Stimulated activated CD4-positive, alpha-beta T cell treated with anti-CD3 and anti-CD28 coated beads, Interleukin-2, amount 100 ng/mL, for 48 hours (primary cell): Measurements from ENCODE around the gene IFI35.
A peak's percentile ranks its signal among the peaks of the same experiment; 100 is the strongest.
"Not testable (repeated sequence)": the region's sequence is repeated elsewhere in the genome, so short reads cannot be mapped to it uniquely, and the experiment has no call there.

Source experiments
- DNase-seq, 2 donors: peaks; one replicate each; pipeline ENCODE4 v3.0.0-alpha.2; 2020

The IFI35 gene

GRCh38 chr17:43006639-43007551 is at the start of gene IFI35:
Gene IFI35, plus strand, starts transcription at chr17:43006784. Its CDS starts 164 bp downstream, at chr17:43006948.
- DNase-seq, result peak; percentile 77 to 79

- DNase-seq, result peak; percentile 83 to 85
These were observed 42.2 kb upstream of the IFI35 start, which contains the start of gene AARSD1 for GRCh38 chr17:42964161-42964932. Gene AARSD1, minus strand, starts transcription at chr17:42964454. Its CDS starts 14 bp downstream, at chr17:42964440.

DNA sequence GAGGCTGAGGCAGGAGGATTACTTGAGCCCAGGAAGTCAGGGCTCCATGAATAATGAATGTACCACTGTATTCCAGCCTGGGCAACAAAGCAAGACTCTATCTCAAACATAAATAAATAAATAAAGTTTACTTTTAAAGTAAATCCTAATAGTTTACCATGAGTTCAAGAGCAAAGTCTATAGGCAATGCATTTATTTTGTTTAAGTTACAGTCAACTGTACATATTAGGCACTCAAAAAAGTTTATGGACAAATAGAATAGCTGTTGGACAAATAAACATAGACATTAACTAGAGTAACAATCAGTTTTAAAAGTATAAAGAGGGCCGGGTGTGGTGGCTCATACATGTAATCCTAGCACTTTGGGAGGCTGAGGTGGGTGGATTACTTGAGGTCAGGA is 38.7 kb upstream of the IFI35 start:
- DNase-seq, result no peak

DNA sequence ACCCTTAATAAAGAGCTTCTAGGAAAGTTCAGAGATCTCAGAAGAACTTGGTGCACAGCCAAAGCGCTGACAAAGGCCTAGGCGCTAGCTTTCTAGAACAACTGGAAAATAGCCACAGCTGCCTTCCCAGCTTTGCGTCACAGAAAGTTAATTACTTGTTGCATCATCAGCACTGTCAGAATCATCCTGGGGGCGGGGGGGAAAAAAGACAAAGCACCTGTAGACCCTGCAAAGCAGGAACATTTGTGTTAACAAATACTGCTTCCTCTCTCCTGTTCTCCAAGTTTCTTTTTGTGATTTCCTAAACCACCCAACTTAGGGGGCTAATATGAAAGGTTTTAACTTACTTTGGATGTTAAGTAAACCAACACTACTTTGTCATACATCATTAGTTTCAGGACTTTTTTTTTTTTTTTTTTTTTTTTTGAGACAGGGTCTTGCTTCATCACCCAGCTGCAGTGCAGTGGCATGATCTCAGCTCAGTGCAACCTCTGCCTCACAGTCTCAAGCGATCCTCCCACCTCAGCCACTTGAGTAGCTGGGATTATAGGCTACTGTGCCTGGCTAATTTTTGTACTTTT is 37.5 kb upstream of the IFI35 start:
- no peak for DNase-seq

- DNase-seq, result no peak
These were observed 35.0 kb upstream of the IFI35 start for GRCh38 chr17:42971589-42971988.

GRCh38 chr17:42973323-42973722 is 33.3 kb upstream of the IFI35 start:
- DNase-seq, result not testable (repeated sequence)

- no peak for DNase-seq
These were observed 31.3 kb upstream of the IFI35 start for GRCh38 chr17:42975265-42975664.

- not testable (repeated sequence) for DNase-seq
These were observed 30.9 kb upstream of the IFI35 start for GRCh38 chr17:42975701-42976100.

GRCh38 chr17:42979511-42980273 is 26.9 kb upstream of the IFI35 start, which contains the start of gene PTGES3L:
Gene PTGES3L, minus strand, starts transcription at chr17:42980080. Its CDS starts 27 bp downstream, at chr17:42980053.
- no peak for DNase-seq

- peak; percentile 88 to 90 for DNase-seq
These were observed 26.3 kb upstream of the IFI35 start, which contains the start of gene RUNDC1 for GRCh38 chr17:42980274-42980765. Gene RUNDC1, plus strand, starts transcription at chr17:42980565. Its CDS starts 12 bp downstream, at chr17:42980577.

DNA sequence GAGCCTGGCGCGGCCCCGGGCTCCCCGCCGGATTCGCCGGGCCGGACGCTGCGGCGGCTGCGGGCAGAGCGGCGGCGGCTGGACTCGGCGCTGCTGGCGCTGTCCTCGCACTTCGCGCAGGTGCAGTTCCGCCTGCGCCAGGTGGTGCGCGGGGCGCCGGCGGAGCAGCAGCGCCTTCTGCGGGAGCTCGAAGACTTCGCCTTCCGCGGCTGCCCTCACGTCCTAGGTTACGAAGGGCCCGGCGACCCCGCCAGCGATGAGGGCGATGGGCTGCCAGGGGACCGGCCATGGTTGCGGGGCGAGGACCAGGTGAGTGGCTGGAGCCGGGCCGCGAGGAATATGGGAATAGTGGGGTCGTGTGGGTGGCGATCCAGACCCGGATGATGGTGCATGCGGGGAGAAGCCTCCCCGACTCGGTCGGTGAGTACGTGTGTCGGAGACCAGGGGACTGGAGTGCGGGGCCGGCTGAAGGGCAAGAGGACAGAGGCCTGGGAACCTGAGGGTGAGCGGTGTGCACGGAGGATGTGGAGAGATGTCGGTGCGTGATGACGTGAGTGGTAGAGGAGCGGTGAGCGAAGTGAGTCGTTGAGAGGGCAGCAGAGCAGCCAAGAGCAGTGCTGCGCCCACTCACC is 25.7 kb upstream of the IFI35 start:
- peak; percentile 61 for DNase-seq

DNA sequence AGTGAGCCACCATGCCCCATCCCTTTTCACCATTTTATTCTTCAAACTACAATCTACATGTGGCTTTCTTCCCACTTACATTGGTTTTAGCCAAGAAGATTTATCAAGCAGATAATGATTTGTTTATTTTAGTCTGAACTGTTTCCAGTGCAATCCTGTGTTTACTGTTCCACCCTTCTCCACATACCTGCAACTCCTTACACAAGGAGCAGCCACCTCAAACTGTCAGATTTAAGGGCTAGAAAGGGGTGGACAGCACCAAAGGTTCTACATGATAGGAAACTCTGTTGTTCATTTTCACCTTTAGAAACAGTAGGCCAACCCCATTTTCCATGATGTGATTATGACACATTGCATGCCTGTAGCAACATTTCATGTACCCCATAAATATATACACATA is 24.3 kb upstream of the IFI35 start:
- DNase-seq, result no peak

GRCh38 chr17:42985225-42985624 is 21.4 kb upstream of the IFI35 start:
- DNase-seq, result no peak

- DNase-seq, result no peak
These were observed 17.4 kb upstream of the IFI35 start for GRCh38 chr17:42989141-42989540.

GRCh38 chr17:42989726-42990652 is 16.6 kb upstream of the IFI35 start:
- no peak for DNase-seq

DNA sequence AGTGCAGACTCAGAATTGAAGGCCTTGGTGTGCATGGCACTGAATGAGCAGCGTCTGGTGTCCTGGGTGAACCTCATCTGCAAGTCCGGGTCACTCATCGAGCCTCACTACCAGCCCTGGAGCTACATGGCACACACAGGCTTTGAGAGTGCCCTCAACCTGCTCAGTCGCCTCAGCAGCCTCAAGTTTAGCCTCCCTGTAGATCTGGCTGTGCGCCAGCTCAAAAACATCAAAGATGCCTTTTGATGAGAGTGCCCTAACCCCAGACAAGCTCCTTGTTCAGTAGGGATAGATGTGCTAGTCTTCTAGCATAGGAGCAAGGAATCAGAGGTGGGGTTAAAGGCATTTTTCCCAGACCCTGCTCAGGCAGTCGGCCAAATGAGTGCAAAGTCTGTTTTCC is 15.1 kb upstream of the IFI35 start:
- no peak for DNase-seq

DNA sequence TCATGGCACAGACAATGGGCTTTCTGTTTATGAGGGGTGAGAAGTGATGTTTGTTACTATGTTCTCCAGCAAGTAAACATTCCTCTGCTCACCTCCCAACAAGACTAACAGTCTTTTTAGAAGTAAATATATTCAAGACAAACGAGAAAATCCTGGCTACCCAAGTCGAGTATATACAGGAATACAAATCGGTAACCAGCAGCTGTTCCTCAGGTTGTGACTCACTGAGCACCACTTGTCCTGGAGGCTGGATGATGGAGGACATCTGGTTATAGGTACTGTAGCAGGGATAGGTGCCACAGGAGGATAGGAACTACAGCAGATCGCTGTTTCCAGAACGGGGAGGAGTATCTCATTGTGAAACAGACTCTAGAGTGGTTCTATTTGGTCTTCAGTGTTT is 13.7 kb upstream of the IFI35 start:
- DNase-seq, result no peak

GRCh38 chr17:42993913-42994312 is 12.7 kb upstream of the IFI35 start:
- not testable (repeated sequence) for DNase-seq

DNA sequence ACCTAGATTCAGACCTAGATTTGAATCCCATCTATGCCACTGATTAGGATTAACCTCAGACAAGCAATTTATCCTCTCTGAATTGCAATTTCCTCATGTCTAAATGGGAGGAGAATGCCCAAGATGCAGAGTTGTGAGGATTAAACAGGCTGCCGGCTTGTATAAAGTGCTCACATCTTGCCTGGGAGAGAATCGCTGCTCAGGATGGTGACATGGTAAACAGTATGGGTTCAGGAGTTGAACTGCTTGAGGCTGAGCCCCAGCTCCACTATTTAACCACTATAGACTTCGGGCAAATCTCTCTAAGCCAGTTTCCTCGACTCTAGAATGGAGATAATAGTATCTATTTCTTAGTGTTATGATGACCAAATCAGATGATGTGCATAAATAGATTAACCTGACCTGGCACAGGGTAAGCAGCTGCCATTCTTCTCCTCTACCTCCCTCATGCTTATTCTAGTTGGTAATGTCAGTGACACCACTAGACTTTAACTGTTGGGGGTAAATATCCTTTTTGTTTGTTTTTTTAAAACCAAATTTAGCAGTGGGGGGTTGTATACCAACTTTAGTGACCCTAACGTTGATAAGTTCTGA is 9.1 kb upstream of the IFI35 start:
- DNase-seq, result no peak
